Hepatocyte (in vitro differentiated cells): ENCODE measurements around the gene PRODH. TPM values are rescaled to one million over a fixed set of nuclear protein-coding genes. Genes with fewer than 3 reads are reported as not detected.
"Not testable (repeated sequence)": the region's sequence is repeated elsewhere in the genome, so short reads cannot be mapped to it uniquely, and the experiment has no call there.

ENCODE experiments used
- DNase-seq: peaks from one replicate; pipeline ENCODE4 v3.0.0-alpha.2; 2016; ENCODE audit warnings: low spot score
- H2AFZ ChIP-seq: fragments of 200-600 bp; sonication (generic); 2 replicates; pipeline ENCODE4 v1.6.0; 2016; ENCODE audit warnings: antibody characterized with exemption, mild to moderate bottlenecking
- H3K27ac ChIP-seq: fragments of 200-600 bp; sonication (generic); 2 replicates; pipeline ENCODE4 v1.5.1; 2016; ENCODE audit warnings: mild to moderate bottlenecking
- H3K27me3 ChIP-seq: fragments of 200-600 bp; sonication (generic); 2 replicates; pipeline ENCODE4 v1.6.1; 2016
- H3K36me3 ChIP-seq: fragments of 200-600 bp; sonication (generic); replicated peaks from 2 replicates; pipeline ENCODE4 v1.5.1; 2016; ENCODE audit warnings: low read depth; ENCODE audit not compliant: insufficient read depth
- H3K4me1 ChIP-seq: fragments of 200-600 bp; sonication (generic); 2 replicates; pipeline ENCODE4 v1.5.1; 2016; ENCODE audit warnings: mild to moderate bottlenecking, moderate library complexity; ENCODE audit not compliant: insufficient read depth
- H3K4me2 ChIP-seq: fragments of 200-600 bp; sonication (generic); 2 replicates; pipeline ENCODE4 v1.6.0; 2016
- H3K4me3 ChIP-seq: fragments of 200-600 bp; sonication (generic); 2 replicates; pipeline ENCODE4 v1.5.1; 2016; ENCODE audit warnings: mild to moderate bottlenecking
- H3K79me2 ChIP-seq: fragments of 200-600 bp; sonication (generic); 2 replicates; pipeline ENCODE4 v1.6.0; 2017; ENCODE audit warnings: mild to moderate bottlenecking
- H3K9me2 ChIP-seq: fragments of 200-600 bp; sonication (generic); replicated peaks from 2 replicates; pipeline ENCODE4 v1.6.0; 2017; ENCODE audit warnings: mild to moderate bottlenecking; ENCODE audit not compliant: insufficient read depth
- H3K9me3 ChIP-seq: fragments of 200-600 bp; sonication (generic); 2 replicates; pipeline ENCODE4 v1.5.1; 2016; ENCODE audit warnings: low read depth, mild to moderate bottlenecking
- H4K20me1 ChIP-seq: fragments of 200-600 bp; sonication (generic); 2 replicates; pipeline ENCODE4 v1.6.0; 2016; ENCODE audit warnings: mild to moderate bottlenecking; ENCODE audit not compliant: insufficient read depth, poor library complexity, severe bottlenecking
- EZH2 ChIP-seq: fragments of 200-600 bp; sonication (generic); IDR thresholded peaks from 2 replicates; pipeline ENCODE4 v1.6.1; 2016; ENCODE audit warnings: antibody characterized with exemption, mild to moderate bottlenecking, borderline replicate concordance
- EZH2phosphoT487 ChIP-seq: fragments of 200-600 bp; sonication (generic); IDR thresholded peaks from one replicate; pipeline ENCODE4 v1.6.1; 2018; ENCODE audit warnings: antibody characterized with exemption, mild to moderate bottlenecking, low read depth, moderate library complexity; ENCODE audit not compliant: unreplicated experiment, severe bottlenecking
- WGBS: methylation state at CpG from one replicate; pipeline ENCODE4 v1.1.6; 2016; ENCODE audit warnings: low lambda C conversion rate; ENCODE audit errors: missing lambda C conversion rate; 5-methylcytosine and 5-hydroxymethylcytosine counted together
- polyA plus RNA-seq: library from polyadenylated mRNA; unstranded; fragments of >200 nt; fragmentation: Nextera tagmentation; extraction: Ambion mirVana; gene quantifications from 2 replicates; pipeline ENCODE4 v1.2.1, GENCODE V29; 2016
- total RNA-seq: library from RNA; depleted of rRNA; stranded (reverse); fragments of >200 nt; gene quantifications from 2 replicates; pipeline ENCODE4 v1.2.3, GENCODE V29; 2014
- TF ChIP-seq, protein P1 (sequence below): fragments of 200-600 bp; sonication (generic); IDR thresholded peaks from 2 replicates; pipeline ENCODE4 v1.5.1; 2016; ENCODE audit warnings: antibody characterized with exemption, mild to moderate bottlenecking; ENCODE audit not compliant: poor library complexity

PRODH gene
- total and polyA plus RNA-seq, 2 experiments from 2014 or later, result 27.2 to 27.9 TPM

DNA sequence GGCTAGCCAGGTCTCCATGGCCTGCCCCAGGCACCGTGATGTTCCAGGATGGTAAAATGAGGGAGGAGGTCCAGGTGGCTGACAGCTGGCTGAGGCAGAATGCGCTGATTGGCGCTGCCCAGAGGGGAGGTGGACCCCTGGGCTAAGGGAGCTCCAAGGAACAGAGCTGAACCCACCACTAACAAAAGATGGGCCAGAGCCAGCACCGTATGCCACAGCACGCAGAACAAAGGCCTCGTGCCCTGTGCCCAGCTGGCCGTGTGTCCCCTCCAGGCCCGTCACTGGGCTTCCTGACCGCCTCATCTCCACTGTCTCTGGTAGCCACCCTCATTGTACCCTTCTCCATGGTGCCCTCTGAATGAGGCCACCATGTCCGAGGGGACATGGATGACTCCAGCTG, 19.6 kb upstream of the PRODH start:
- Histone ChIP-seq H3K79me2 (no peaks in the 10 kb centered on the region), H3K36me3 (no peaks in the 10 kb centered on the region), H3K27ac (no peak overlapping the region), H3K4me1 (no peaks in the 10 kb centered on the region), H4K20me1 (no peaks in the 10 kb centered on the region), H3K9me2 (no peaks in the 10 kb centered on the region), H3K27me3 (no peaks in the 10 kb centered on the region), H2AFZ (no peak overlapping the region), H3K9me3 (no peaks in the 10 kb centered on the region), H3K4me2 (no peak overlapping the region), H3K4me3 (no peak overlapping the region)
- TF ChIP-seq EZH2, result no peak
- no peak for TF ChIP-seq EZH2phosphoT487
- TF ChIP-seq, protein P1, sequence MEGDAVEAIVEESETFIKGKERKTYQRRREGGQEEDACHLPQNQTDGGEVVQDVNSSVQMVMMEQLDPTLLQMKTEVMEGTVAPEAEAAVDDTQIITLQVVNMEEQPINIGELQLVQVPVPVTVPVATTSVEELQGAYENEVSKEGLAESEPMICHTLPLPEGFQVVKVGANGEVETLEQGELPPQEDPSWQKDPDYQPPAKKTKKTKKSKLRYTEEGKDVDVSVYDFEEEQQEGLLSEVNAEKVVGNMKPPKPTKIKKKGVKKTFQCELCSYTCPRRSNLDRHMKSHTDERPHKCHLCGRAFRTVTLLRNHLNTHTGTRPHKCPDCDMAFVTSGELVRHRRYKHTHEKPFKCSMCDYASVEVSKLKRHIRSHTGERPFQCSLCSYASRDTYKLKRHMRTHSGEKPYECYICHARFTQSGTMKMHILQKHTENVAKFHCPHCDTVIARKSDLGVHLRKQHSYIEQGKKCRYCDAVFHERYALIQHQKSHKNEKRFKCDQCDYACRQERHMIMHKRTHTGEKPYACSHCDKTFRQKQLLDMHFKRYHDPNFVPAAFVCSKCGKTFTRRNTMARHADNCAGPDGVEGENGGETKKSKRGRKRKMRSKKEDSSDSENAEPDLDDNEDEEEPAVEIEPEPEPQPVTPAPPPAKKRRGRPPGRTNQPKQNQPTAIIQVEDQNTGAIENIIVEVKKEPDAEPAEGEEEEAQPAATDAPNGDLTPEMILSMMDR, result no peak
- 92% methylated on average over 10 of the region's 10 CpGs for WGBS
- no peak for DNase-seq

DNA sequence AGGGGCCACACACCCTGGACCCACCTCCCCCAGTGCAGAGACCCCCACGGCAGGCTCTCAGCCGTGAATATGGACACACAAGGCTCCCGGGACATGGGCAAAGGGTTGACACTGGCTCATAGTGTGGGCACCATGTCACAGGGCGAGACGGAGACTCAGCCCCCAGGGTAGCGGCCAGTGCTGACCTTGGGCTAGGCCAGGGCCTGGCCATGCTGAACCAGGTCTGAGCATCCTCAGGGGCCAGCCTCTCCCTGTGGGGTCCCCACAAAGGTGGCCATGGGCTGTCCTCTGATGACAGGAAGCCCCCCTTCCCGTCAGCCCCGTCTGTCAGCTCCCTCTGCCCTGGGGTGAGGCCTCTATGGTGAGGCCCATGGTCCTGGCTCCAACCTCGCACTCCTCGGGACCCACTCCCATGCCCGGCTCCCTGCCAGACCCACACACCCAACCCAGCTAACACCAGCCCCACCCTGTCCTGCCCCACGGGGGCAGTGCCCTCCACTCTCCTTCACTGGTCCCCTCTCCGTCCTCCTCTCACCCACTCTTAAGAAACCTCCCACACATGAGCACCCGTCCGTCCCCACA, 19.0 kb upstream of the PRODH start:
- Histone ChIP-seq H4K20me1 (no peaks in the 10 kb centered on the region), H3K79me2 (no peaks in the 10 kb centered on the region), H3K4me1 (no peaks in the 10 kb centered on the region), H3K27me3 (no peaks in the 10 kb centered on the region), H3K27ac (no peak overlapping the region), H2AFZ (no peak overlapping the region), H3K9me2 (no peaks in the 10 kb centered on the region), H3K36me3 (no peaks in the 10 kb centered on the region), H3K4me2 (no peak overlapping the region), H3K9me3 (no peaks in the 10 kb centered on the region), H3K4me3 (no peak overlapping the region)
- TF ChIP-seq EZH2phosphoT487 (no peak), EZH2 (no peak)
- TF ChIP-seq, protein P1, result no peak
- no peak for DNase-seq
- 92% methylated on average over 9 of the region's 15 CpGs for WGBS

DNA sequence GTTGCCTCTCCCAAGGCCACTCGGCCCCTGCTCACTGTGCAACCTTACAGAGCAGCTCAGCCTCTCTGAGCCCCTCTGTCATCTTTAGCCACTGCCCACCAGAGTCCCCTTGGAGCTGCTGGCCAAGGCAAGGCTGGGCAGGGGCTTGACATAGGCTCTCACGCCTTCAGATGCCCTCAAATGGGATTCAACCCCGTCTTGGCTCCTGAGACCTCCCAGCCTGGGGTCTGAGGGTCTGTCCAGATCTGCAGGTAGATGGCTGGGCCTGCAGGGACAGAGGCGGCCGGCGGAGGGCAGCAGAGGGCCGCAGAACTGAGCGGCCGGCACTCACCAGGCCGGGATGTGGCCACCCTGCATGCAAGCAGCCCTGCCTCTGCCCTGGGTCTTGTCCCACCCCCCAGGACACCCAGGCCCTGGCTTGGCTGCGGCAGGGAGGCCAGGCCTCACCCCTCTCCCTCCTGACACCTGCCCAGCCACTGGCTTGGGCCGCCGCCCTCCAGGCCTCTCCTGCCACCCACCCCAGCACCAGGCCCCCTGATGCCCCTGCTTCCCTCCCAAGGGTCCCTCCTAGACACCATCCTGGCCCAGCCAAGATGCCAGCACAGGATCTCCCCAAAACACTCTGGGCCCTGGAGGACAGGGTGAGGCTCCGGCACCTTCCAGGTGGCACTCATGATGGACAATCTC, 18.4 kb upstream of the PRODH start:
- H3K27me3 ChIP-seq, H3K9me3 ChIP-seq, H3K4me1 ChIP-seq, H3K36me3 ChIP-seq, H2AFZ ChIP-seq, H3K4me3 ChIP-seq, H3K27ac ChIP-seq, H3K79me2 ChIP-seq, H3K9me2 ChIP-seq, H4K20me1 ChIP-seq, H3K4me2 ChIP-seq: not testable (repeated sequence)
- WGBS, result 15% methylated on average over 11 of the region's 14 CpGs
- peak; percentile 83 for DNase-seq
- TF ChIP-seq, protein P1, result peak; percentile 83

DNA sequence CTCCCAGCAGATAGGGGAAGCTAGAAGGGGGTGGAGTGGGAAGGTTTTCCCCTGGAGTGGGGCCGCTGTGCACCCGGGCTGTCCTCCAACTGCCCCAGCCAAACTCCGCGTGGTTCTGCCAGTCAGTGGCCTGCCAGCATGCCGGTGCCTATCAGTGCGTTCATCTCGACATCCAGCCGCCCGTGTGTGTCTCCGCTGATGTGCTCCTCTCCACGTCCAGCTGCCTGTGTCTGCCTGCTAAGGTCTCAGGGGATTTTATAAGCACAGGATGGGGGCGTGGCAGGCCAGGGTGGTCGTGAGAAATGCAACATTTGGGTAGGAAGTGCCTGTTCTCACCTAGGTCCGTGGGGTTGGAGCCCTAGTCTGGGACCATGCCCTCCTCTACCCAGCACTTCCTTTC, 17.0 kb upstream of the PRODH start:
- H3K27me3 ChIP-seq, H3K36me3 ChIP-seq, H3K9me3 ChIP-seq, H3K79me2 ChIP-seq, H3K9me2 ChIP-seq, H2AFZ ChIP-seq, H3K4me1 ChIP-seq, H4K20me1 ChIP-seq, H3K4me3 ChIP-seq, H3K4me2 ChIP-seq, DNase-seq, H3K27ac ChIP-seq: not testable (repeated sequence)
- WGBS, result 76% methylated on average over 12 of the region's 14 CpGs
